MM.1S (cell line): ENCODE data around the gene MPND.

Experiments used
- DNase-seq: peaks from one replicate; pipeline ENCODE4 v3.0.0-alpha.2; 2015
- H2AFZ ChIP-seq: fragments of 300-600 bp; sonication (generic); 2 replicates; pipeline ENCODE4 v1.6.0; 2016; ENCODE audit warnings: antibody characterized with exemption, low read length
- H3F3A ChIP-seq: fragments of 300-600 bp; sonication (generic); 2 replicates; pipeline ENCODE4 v1.6.1; 2016; ENCODE audit warnings: mild to moderate bottlenecking, antibody characterized with exemption, low read length, moderate library complexity, mixed read lengths; ENCODE audit not compliant: insufficient read depth
- H3K27ac ChIP-seq: fragments of 300-600 bp; sonication (generic); 2 replicates; pipeline ENCODE4 v1.5.1; 2016; ENCODE audit warnings: mild to moderate bottlenecking, low read length
- H3K27me3 ChIP-seq: fragments of 300-600 bp; sonication (generic); replicated peaks from 2 replicates; pipeline ENCODE4 v1.6.0; 2016; ENCODE audit warnings: low read length; ENCODE audit not compliant: insufficient read depth
- H3K36me3 ChIP-seq: fragments of 300-600 bp; sonication (generic); replicated peaks from 2 replicates; pipeline ENCODE4 v1.6.1; 2016; ENCODE audit warnings: mild to moderate bottlenecking, low read length, mixed read lengths; ENCODE audit not compliant: insufficient read depth
- H3K4me1 ChIP-seq: fragments of 300-600 bp; sonication (generic); 2 replicates; pipeline ENCODE4 v1.6.1; 2016; ENCODE audit warnings: low read length, mixed read lengths
- H3K4me2 ChIP-seq: fragments of 300-600 bp; sonication (generic); 2 replicates; pipeline ENCODE4 v1.6.0; 2016; ENCODE audit warnings: low read depth, low read length
- H3K4me3 ChIP-seq: fragments of 300-600 bp; sonication (generic); 2 replicates; pipeline ENCODE4 v1.5.1; 2016; ENCODE audit warnings: low read length, mixed read lengths
- H3K79me2 ChIP-seq: fragments of 300-600 bp; sonication (generic); 2 replicates; pipeline ENCODE4 v1.6.1; 2016; ENCODE audit warnings: mixed run types, low read length, mixed read lengths
- H3K9ac ChIP-seq: fragments of 300-600 bp; sonication (generic); 2 replicates; pipeline ENCODE4 v1.6.1; 2016; ENCODE audit warnings: low read length, mixed read lengths
- H3K9me2 ChIP-seq: fragments of 300-600 bp; sonication (generic); replicated peaks from 2 replicates; pipeline ENCODE4 v1.6.1; 2016; ENCODE audit warnings: mild to moderate bottlenecking, low read length, mixed read lengths; ENCODE audit not compliant: insufficient read depth
- H3K9me3 ChIP-seq: fragments of 300-600 bp; sonication (generic); replicated peaks from 2 replicates; pipeline ENCODE4 v1.6.1; 2016; ENCODE audit warnings: mild to moderate bottlenecking, low read length, mixed read lengths; ENCODE audit not compliant: insufficient read depth
- H4K20me1 ChIP-seq: fragments of 300-600 bp; sonication (generic); 2 replicates; pipeline ENCODE4 v1.6.1; 2016; ENCODE audit warnings: mild to moderate bottlenecking, low read length, moderate library complexity, mixed read lengths; ENCODE audit not compliant: insufficient read depth
- EZH2 ChIP-seq: fragments of 300-600 bp; sonication (generic); optimal IDR thresholded peaks from 2 replicates; pipeline ENCODE3; 2017; ENCODE audit warnings: low read depth, mild to moderate bottlenecking, antibody characterized with exemption, low read length, mixed read lengths
- EZH2phosphoT487 ChIP-seq: fragments of 300-600 bp; sonication (generic); IDR thresholded peaks from 2 replicates; pipeline ENCODE4 v1.6.1; 2018; ENCODE audit warnings: antibody characterized with exemption, low read length
- TF ChIP-seq, protein P1 (sequence below): fragments of 300-600 bp; sonication (generic); IDR thresholded peaks from 2 replicates; pipeline ENCODE4 v1.5.1; 2016; ENCODE audit warnings: antibody characterized with exemption, low read length, mixed read lengths

Gene MPND

GRCh38 chr19:4338441-4339355 is 4.7 kb upstream of the MPND start, which contains the start of gene STAP2:
Gene STAP2, minus strand, starts transcription at chr19:4338827. Its CDS starts 74 bp downstream, at chr19:4338753.
- no peaks in the 10 kb centered on the region for H3K79me2 ChIP-seq
- peak within 1 kb of the TSS; percentile 67 for H3K9ac ChIP-seq
- H3K36me3 ChIP-seq, result no peaks in the 10 kb centered on the region
- H3K4me3 ChIP-seq, result peak within 1 kb of the TSS; percentile 56
- peak; percentile 36 for DNase-seq
- H2AFZ ChIP-seq, result peak within 1 kb of the TSS; percentile 77
- H3K9me2 ChIP-seq, result no peaks in the 10 kb centered on the region
- TF ChIP-seq, protein P1, sequence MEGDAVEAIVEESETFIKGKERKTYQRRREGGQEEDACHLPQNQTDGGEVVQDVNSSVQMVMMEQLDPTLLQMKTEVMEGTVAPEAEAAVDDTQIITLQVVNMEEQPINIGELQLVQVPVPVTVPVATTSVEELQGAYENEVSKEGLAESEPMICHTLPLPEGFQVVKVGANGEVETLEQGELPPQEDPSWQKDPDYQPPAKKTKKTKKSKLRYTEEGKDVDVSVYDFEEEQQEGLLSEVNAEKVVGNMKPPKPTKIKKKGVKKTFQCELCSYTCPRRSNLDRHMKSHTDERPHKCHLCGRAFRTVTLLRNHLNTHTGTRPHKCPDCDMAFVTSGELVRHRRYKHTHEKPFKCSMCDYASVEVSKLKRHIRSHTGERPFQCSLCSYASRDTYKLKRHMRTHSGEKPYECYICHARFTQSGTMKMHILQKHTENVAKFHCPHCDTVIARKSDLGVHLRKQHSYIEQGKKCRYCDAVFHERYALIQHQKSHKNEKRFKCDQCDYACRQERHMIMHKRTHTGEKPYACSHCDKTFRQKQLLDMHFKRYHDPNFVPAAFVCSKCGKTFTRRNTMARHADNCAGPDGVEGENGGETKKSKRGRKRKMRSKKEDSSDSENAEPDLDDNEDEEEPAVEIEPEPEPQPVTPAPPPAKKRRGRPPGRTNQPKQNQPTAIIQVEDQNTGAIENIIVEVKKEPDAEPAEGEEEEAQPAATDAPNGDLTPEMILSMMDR, result no peak
- TF ChIP-seq EZH2phosphoT487, result no peak
- no peak for TF ChIP-seq EZH2
- H3K4me1 ChIP-seq, result peaks cover 6% of the 10 kb centered on the region; the same call in 1 of the 2 replicates
- no peaks in the 10 kb centered on the region for H4K20me1 ChIP-seq
- H3K27me3 ChIP-seq, result no peaks in the 10 kb centered on the region
- H3K27ac ChIP-seq, result peak within 1 kb of the TSS; percentile 25; the same call in 1 of the 2 replicates
- peak within 1 kb of the TSS; percentile 82 for H3K4me2 ChIP-seq
- peaks cover 5% of the 10 kb centered on the region; the same call in 1 of the 2 replicates for H3F3A ChIP-seq
- H3K9me3 ChIP-seq, result no peaks in the 10 kb centered on the region

DNA sequence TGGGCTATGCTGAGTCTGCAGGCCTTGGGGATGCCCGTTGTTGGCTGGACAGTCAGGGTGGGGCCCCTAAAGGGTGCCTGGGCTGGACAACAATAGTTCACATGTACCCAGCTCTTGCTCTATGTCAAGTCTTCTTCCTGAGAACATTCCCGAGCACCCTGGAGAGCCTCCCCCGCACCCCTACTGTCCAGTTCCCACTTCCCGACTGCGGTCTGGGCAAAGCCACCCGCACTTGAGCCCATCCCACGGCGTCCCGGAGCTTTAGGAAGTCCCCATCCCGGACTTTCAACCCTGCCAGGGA is 1.1 kb upstream of the MPND start:
- H2AFZ ChIP-seq, result peak overlapping the region; percentile 90

DNA sequence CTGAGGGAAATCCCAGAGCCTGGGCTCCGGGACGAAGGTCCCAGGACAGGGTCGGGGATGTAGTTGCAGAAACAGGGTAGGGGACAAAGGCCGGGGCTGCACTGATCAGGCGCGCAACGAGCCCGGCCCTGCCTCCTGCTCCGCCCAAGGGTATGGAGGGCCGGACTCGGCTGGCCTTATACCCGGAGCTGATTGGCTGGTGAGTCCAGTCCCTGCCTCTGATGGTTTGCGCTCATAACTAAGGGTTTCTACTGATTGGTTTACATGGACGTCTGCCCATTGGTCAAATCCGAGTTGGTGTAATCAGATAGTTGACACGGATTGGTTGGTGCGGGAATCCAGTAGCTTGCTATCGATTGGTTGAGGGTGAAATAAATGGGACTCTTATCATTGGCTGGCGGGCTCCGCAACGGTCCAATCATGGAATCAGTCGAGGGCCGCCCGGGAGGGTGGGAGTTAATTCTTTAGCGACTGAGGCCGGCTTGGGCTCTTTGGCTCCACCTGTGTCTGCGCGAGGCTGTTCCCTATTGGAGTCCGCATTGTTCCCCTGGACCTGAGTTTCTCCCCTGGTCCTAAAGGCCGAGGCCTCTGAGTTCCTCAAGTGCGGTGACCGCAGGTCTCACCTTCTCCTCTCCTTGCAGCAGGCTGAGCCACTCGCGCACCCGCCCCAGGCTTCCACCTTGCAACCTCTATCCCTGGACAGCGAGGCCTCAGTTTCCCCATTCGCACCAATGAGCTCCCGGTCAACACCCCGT is 570 bp upstream of the MPND start:
- H3F3A ChIP-seq, result peaks cover 4% of the 10 kb centered on the region; the same call in 1 of the 2 replicates
- H3K79me2 ChIP-seq, result peaks cover 6% of the 10 kb centered on the region
- peak overlapping the region; percentile 81 for H3K27ac ChIP-seq
- H3K9ac ChIP-seq, result peak overlapping the region; percentile 78
- TF ChIP-seq, protein P1, result peak; percentile 27
- TF ChIP-seq EZH2phosphoT487, result no peak
- H3K4me1 ChIP-seq, result peaks cover 12% of the 10 kb centered on the region; the same call in 1 of the 2 replicates
- no peaks in the 10 kb centered on the region for H3K36me3 ChIP-seq
- H3K27me3 ChIP-seq, result no peaks in the 10 kb centered on the region
- H3K4me2 ChIP-seq, result peak overlapping the region; percentile 91
- peak; percentile 100 for DNase-seq
- H3K9me3 ChIP-seq, result no peaks in the 10 kb centered on the region
- H2AFZ ChIP-seq, result peak overlapping the region; percentile 98
- no peaks in the 10 kb centered on the region for H3K9me2 ChIP-seq
- H4K20me1 ChIP-seq, result no peaks in the 10 kb centered on the region
- peak overlapping the region; percentile 90 for H3K4me3 ChIP-seq

More for the DNA sequence above, 1.1 kb upstream of the MPND start:
- no peaks in the 10 kb centered on the region for H3K9me2 ChIP-seq
- TF ChIP-seq EZH2, result no peak
- no peak for TF ChIP-seq EZH2phosphoT487
- H4K20me1 ChIP-seq, result no peaks in the 10 kb centered on the region
- peaks cover 6% of the 10 kb centered on the region for H3K79me2 ChIP-seq
- H3K4me2 ChIP-seq, result peak overlapping the region; percentile 90
- H3K4me1 ChIP-seq, result peaks cover 12% of the 10 kb centered on the region; the same call in 1 of the 2 replicates
- peak overlapping the region; percentile 67 for H3K4me3 ChIP-seq
- H3K27me3 ChIP-seq, result no peaks in the 10 kb centered on the region
- no peak for DNase-seq
- H3K27ac ChIP-seq, result no peak overlapping the region; the same call in 1 of the 2 replicates
- H3F3A ChIP-seq, result peaks cover 5% of the 10 kb centered on the region; the same call in 1 of the 2 replicates
- H3K36me3 ChIP-seq, result no peaks in the 10 kb centered on the region
- H3K9me3 ChIP-seq, result no peaks in the 10 kb centered on the region
- H3K9ac ChIP-seq, result peak overlapping the region; percentile 61; the same call in 1 of the 2 replicates
